ENCODE measurements around the gene RTL10. TPM values are rescaled to one million over a fixed set of nuclear protein-coding genes. Genes with fewer than 3 reads are reported as not detected.

RTL10 gene
- total and polyA plus RNA-seq, 2 of the 8 experiments (the other 6 are each of a cell fraction or from before 2014, with no cell fraction given), result 11.5 to 18.8 TPM

GRCh38 chr22:19898145-19898544 is 43.5 kb upstream of the RTL10 start (continued):
- TF ChIP-seq TAF7 (optimal IDR thresholded peaks at IDR 0.05; ENCODE audit: borderline replicate concordance, low read depth, low read length) (no peak), NANOG (IDR thresholded peaks at IDR 0.05; ENCODE audit: insufficient read depth, low read depth, low read length, poor library complexity, severe bottlenecking) (no peak), FOSL1 (IDR thresholded peaks at IDR 0.05; ENCODE audit: insufficient read depth, low read depth, low read length) (no peak), YY1 (IDR thresholded peaks at IDR 0.05; ENCODE audit: low read depth, low read length) (no peak), CTBP2 (IDR thresholded peaks at IDR 0.05; ENCODE audit: borderline replicate concordance, insufficient read depth, insufficient read length, low read length) (no peak)
